GM12878 (cell line): ENCODE measurements around the gene ADAM30. TPM values are rescaled to one million over a fixed set of nuclear protein-coding genes. Genes with fewer than 3 reads are reported as not detected.
A peak's percentile ranks its signal among the peaks of the same experiment; 100 is the strongest.

ENCODE experiments used
- EP300 ChIP-seq, 2 experiments: fragments of 150-350 bp in 1 of 2; IDR thresholded peaks; 2 replicates each; pipeline ENCODE4 v1.6.1; 2011 to 2012; ENCODE audit warnings: low read depth in 2 of 2, low read length in 2 of 2, borderline replicate concordance in 1 of 2, improper control_type of control experiment in 1 of 2, inconsistent platforms in 1 of 2; ENCODE audit not compliant: control insufficient read depth in 1 of 2
- FOS ChIP-seq: IDR thresholded peaks from 3 replicates; pipeline ENCODE4 v1.6.1; 2011; ENCODE audit warnings: borderline replicate concordance; ENCODE audit not compliant: insufficient read length; ENCODE audit errors: extremely low read depth
- HDAC2 ChIP-seq: fragments of 200-600 bp; sonication (generic); IDR thresholded peaks from 2 replicates; pipeline ENCODE4 v1.6.1; 2017
- HDGF ChIP-seq: fragments of 450-650 bp; IDR thresholded peaks from 2 replicates; pipeline ENCODE4 v1.6.1; 2016; ENCODE audit warnings: antibody characterized with exemption
- NFYA ChIP-seq: IDR thresholded peaks from 2 replicates; pipeline ENCODE4 v1.6.1; 2011; ENCODE audit warnings: low read depth, mild to moderate bottlenecking, low read length, improper control_type of control experiment, borderline replicate concordance
- NRF1 ChIP-seq: conservative IDR thresholded peaks from 2 replicates; pipeline ENCODE4 v1.6.1; 2011; ENCODE audit warnings: mild to moderate bottlenecking, low read depth, low read length, improper control_type of control experiment
- POLR2AphosphoS2 ChIP-seq: IDR thresholded peaks from 2 replicates; pipeline ENCODE4 v1.6.1; 2011; ENCODE audit warnings: low read depth, mild to moderate bottlenecking, low read length, improper control_type of control experiment, moderate library complexity
- RAD21 ChIP-seq: IDR thresholded peaks from 2 replicates; pipeline ENCODE4 v1.6.1; 2011; ENCODE audit warnings: mild to moderate bottlenecking, low read depth, low read length, moderate library complexity; ENCODE audit not compliant: insufficient read depth
- SMC3 ChIP-seq: IDR thresholded peaks from 2 replicates; pipeline ENCODE4 v1.6.1; 2011; ENCODE audit warnings: low read length, improper control_type of control experiment, borderline replicate concordance
- STAT3 ChIP-seq: IDR thresholded peaks from 2 replicates; pipeline ENCODE4 v1.6.1; 2011; ENCODE audit warnings: low read depth, low read length, improper control_type of control experiment
- TARDBP ChIP-seq: IDR thresholded peaks from 2 replicates; pipeline ENCODE4 v1.6.1; 2016; ENCODE audit warnings: borderline replicate concordance
- TCF7 ChIP-seq: IDR thresholded peaks from 2 replicates; pipeline ENCODE4 v1.6.1; 2014; ENCODE audit warnings: antibody characterized with exemption, borderline replicate concordance
- ZNF274 ChIP-seq: IDR thresholded peaks from one replicate; pipeline ENCODE4 v1.8.0; 2011; ENCODE audit not compliant: insufficient read length, insufficient read depth
- ZZZ3 ChIP-seq: IDR thresholded peaks from 2 replicates; pipeline ENCODE4 v1.6.1; 2011; ENCODE audit warnings: low read depth; ENCODE audit not compliant: control insufficient read depth, insufficient read length
- polyA plus RNA-seq, 11 experiments: library from polyadenylated mRNA; depleted of rRNA in 4 of 11; unstranded in 6 of 11; stranded (reverse) in 5 of 11; fragments of >200 nt; fragmentation: Nextera tagmentation in 4 of 11; fragmentation: Illumina TruSeq in 1 of 11; extraction: Ambion mirVana in 4 of 11; extraction: Trizol in 1 of 11; gene quantifications; 1 replicate in 1 of 11; 2 replicates in 10 of 11; pipeline versions ENCODE4 v1.2.1 to v1.2.3, GENCODE V29; 2011 to 2016; ENCODE audit warnings: inconsistent platforms in 2 of 11, missing spikeins in 2 of 11, low read depth in 1 of 11
- total RNA-seq, 4 experiments: library from RNA; depleted of rRNA in 3 of 4; stranded (reverse); fragments of >200 nt in 3 of 4; fragmentation: Illumina TruSeq in 1 of 4; extraction: Trizol in 1 of 4; gene quantifications; 2 replicates each; pipeline versions ENCODE4 v1.2.1 to v1.2.3, GENCODE V29; 2013 to 2021
- TF ChIP-seq, protein P1 (sequence below): fragments of 450-650 bp; IDR thresholded peaks from 2 replicates; pipeline ENCODE4 v1.6.1; 2016; ENCODE audit warnings: mild to moderate bottlenecking, moderate library complexity, borderline replicate concordance
- TF ChIP-seq, protein P2 (sequence below), 3 experiments: IDR thresholded peaks in 2 of 3; conservative IDR thresholded peaks in 1 of 3; 2 replicates each; pipeline ENCODE4 v1.5.1; 2011; ENCODE audit warnings: low read depth in 3 of 3, low read length in 3 of 3, mild to moderate bottlenecking in 3 of 3, control low read depth in 2 of 3, moderate library complexity in 2 of 3, inconsistent platforms in 1 of 3, mixed read lengths in 1 of 3; ENCODE audit not compliant: control insufficient read depth in 2 of 3, insufficient read depth in 1 of 3; ENCODE audit errors: extremely low read depth in 1 of 3
- TF ChIP-seq, protein P3 (sequence below): IDR thresholded peaks from 2 replicates; pipeline ENCODE4 v1.6.1; 2012; ENCODE audit warnings: low read depth, low read length, improper control_type of control experiment

Gene ADAM30
- total and polyA plus RNA-seq, 10 of the 15 experiments (the other 5 are each of a cell fraction or from before 2014, with no cell fraction given) = not detected

DNA sequence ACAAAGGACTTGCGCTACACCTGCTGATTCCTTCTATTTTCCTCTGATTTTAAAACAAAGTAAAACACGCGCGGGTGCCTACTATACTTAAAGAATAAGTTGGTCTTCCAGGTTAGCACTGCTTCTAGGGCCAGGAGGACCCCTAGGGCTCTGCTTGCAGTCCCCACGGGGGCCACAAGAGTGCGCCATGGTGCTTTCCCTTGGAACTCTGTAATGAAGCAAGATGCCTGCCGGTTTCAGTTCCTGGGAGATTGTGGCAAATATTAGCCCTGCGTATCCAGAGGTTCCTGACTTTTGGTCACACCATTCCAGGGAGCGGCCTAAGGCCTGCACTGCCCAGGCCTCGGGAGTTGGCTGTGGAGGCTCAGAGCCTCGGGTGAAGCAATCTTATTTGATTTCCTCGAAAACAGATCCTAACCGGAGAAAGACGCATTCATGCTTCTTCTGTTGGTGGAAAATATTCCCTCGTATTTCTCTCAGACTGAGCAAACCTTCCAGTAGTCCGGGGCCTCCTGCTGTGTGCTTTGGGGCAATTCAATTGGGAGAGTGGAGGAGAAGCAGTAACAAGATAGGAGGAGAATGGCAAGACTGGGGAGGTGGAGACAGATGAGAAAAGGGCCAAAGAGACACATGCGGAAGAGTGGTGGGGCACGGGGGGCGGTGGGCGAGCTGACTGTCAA lies 25.3 kb downstream of the ADAM30 start (continued):
- TF ChIP-seq, protein P1, sequence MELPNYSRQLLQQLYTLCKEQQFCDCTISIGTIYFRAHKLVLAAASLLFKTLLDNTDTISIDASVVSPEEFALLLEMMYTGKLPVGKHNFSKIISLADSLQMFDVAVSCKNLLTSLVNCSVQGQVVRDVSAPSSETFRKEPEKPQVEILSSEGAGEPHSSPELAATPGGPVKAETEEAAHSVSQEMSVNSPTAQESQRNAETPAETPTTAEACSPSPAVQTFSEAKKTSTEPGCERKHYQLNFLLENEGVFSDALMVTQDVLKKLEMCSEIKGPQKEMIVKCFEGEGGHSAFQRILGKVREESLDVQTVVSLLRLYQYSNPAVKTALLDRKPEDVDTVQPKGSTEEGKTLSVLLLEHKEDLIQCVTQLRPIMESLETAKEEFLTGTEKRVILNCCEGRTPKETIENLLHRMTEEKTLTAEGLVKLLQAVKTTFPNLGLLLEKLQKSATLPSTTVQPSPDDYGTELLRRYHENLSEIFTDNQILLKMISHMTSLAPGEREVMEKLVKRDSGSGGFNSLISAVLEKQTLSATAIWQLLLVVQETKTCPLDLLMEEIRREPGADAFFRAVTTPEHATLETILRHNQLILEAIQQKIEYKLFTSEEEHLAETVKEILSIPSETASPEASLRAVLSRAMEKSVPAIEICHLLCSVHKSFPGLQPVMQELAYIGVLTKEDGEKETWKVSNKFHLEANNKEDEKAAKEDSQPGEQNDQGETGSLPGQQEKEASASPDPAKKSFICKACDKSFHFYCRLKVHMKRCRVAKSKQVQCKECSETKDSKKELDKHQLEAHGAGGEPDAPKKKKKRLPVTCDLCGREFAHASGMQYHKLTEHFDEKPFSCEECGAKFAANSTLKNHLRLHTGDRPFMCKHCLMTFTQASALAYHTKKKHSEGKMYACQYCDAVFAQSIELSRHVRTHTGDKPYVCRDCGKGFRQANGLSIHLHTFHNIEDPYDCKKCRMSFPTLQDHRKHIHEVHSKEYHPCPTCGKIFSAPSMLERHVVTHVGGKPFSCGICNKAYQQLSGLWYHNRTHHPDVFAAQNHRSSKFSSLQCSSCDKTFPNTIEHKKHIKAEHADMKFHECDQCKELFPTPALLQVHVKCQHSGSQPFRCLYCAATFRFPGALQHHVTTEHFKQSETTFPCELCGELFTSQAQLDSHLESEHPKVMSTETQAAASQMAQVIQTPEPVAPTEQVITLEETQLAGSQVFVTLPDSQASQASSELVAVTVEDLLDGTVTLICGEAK = no peak
- TF ChIP-seq FOS (no peak), STAT3 (no peak), SMC3 (peak; percentile 52), TCF7 (no peak), HDGF (no peak), HDAC2 (no peak), TARDBP (no peak), POLR2AphosphoS2 (no peak), RAD21 (peak; percentile 73), ZNF274 (no peak), NRF1 (no peak), NFYA (no peak), ZZZ3 (no peak), EP300 (IDR thresholded peaks at IDR 0.05; ENCODE audit: borderline replicate concordance in 1 of 2, control insufficient read depth in 1 of 2, low read depth in 2 of 2, low read length in 2 of 2) (no peak)
- TF ChIP-seq, protein P2, sequence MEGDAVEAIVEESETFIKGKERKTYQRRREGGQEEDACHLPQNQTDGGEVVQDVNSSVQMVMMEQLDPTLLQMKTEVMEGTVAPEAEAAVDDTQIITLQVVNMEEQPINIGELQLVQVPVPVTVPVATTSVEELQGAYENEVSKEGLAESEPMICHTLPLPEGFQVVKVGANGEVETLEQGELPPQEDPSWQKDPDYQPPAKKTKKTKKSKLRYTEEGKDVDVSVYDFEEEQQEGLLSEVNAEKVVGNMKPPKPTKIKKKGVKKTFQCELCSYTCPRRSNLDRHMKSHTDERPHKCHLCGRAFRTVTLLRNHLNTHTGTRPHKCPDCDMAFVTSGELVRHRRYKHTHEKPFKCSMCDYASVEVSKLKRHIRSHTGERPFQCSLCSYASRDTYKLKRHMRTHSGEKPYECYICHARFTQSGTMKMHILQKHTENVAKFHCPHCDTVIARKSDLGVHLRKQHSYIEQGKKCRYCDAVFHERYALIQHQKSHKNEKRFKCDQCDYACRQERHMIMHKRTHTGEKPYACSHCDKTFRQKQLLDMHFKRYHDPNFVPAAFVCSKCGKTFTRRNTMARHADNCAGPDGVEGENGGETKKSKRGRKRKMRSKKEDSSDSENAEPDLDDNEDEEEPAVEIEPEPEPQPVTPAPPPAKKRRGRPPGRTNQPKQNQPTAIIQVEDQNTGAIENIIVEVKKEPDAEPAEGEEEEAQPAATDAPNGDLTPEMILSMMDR (IDR thresholded peaks at IDR 0.05 in 2 of 3, conservative IDR thresholded peaks at IDR 0.05 in 1 of 3; ENCODE audit: control insufficient read depth in 2 of 3, extremely low read depth in 1 of 3, insufficient read depth in 1 of 3, low read depth in 3 of 3, low read length in 3 of 3) = peak; percentile 67 to 87 (median 85)
- TF ChIP-seq, protein P3, sequence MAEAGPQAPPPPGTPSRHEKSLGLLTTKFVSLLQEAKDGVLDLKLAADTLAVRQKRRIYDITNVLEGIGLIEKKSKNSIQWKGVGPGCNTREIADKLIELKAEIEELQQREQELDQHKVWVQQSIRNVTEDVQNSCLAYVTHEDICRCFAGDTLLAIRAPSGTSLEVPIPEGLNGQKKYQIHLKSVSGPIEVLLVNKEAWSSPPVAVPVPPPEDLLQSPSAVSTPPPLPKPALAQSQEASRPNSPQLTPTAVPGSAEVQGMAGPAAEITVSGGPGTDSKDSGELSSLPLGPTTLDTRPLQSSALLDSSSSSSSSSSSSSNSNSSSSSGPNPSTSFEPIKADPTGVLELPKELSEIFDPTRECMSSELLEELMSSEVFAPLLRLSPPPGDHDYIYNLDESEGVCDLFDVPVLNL = no peak
- TF ChIP-seq, all 136 proteins: peak for 5
